ENCODE results near the gene NRDC.
A peak's percentile ranks its signal among the peaks of the same experiment; 100 is the strongest.

The NRDC gene

GRCh38 chr1:51780927-51781326 is 97.6 kb downstream of the NRDC start:
- no peak overlapping the region for H4K8ac ChIP-seq (ENCODE audit: low read length)
- no peak overlapping the region for H2BK15ac ChIP-seq (ENCODE audit: low read depth, poor library complexity, severe bottlenecking)
- no peak overlapping the region for H3K23ac ChIP-seq (ENCODE audit: low read length in 2 of 2)
- 96% methylated on average over 2 of the region's 3 CpGs for WGBS
- no peak overlapping the region for H4K91ac ChIP-seq (ENCODE audit: low read length)
- no peak overlapping the region for H2BK12ac ChIP-seq (ENCODE audit: low read length in 2 of 2)
- no peak overlapping the region for H3K27ac ChIP-seq (ENCODE audit: low read length, poor library complexity, severe bottlenecking)
- H2BK120ac ChIP-seq (ENCODE audit: low read depth, low read length): no peak overlapping the region
- no peak overlapping the region for H3K14ac ChIP-seq (ENCODE audit: low read length in 2 of 2)
- no peak overlapping the region for H3K4ac ChIP-seq (ENCODE audit: low read depth in 1 of 2, low read length in 2 of 2)
- H3K18ac ChIP-seq (ENCODE audit: low read depth in 1 of 2, low read length in 2 of 2): no peak overlapping the region
- no peak overlapping the region for H3K4me2 ChIP-seq (ENCODE audit: low read length, poor library complexity, severe bottlenecking)
- no peaks in the 10 kb centered on the region for H3K9me3 ChIP-seq (ENCODE audit: control insufficient read depth, low read length)
- H3K79me1 ChIP-seq (replicated peaks; ENCODE audit: low read length, poor library complexity, severe bottlenecking): peaks cover 6% of the 10 kb centered on the region
- H2BK5ac ChIP-seq (ENCODE audit: low read depth, low read length, poor library complexity, severe bottlenecking): no peak overlapping the region
- no peak overlapping the region for H2AK5ac ChIP-seq (ENCODE audit: low read length, severe bottlenecking)
- H3K4me3 ChIP-seq (ENCODE audit: insufficient read depth in 1 of 2, low read depth in 1 of 2, low read length in 2 of 2): no peak overlapping the region
- no peak for DNase-seq
- H3K36me3 ChIP-seq (ENCODE audit: control insufficient read depth in 1 of 2, insufficient read depth in 2 of 2, low read depth in 1 of 2, low read length in 2 of 2): peaks cover 15 to 75% of the 10 kb centered on the region in 2 experiments
- no peak overlapping the region for H2AFZ ChIP-seq (ENCODE audit: low read depth, low read length)
- no peak overlapping the region for H3K9ac ChIP-seq (ENCODE audit: low read length)
- no peaks in the 10 kb centered on the region for H3K27me3 ChIP-seq (ENCODE audit: control insufficient read depth in 1 of 2, insufficient read depth in 1 of 2, low read length in 2 of 2)
- H3K4me1 ChIP-seq (ENCODE audit: control insufficient read depth, insufficient read depth, low read depth, low read length): no peaks in the 10 kb centered on the region

GRCh38 chr1:51776408-51776807 is 102.1 kb downstream of the NRDC start:
- Histone ChIP-seq H4K8ac (ENCODE audit: low read length) (no peak overlapping the region), H3K27ac (ENCODE audit: low read length, poor library complexity, severe bottlenecking) (no peak overlapping the region), H3K36me3 (ENCODE audit: control insufficient read depth in 1 of 2, insufficient read depth in 2 of 2, low read depth in 1 of 2, low read length in 2 of 2) (peaks cover 14 to 66% of the 10 kb centered on the region in 2 experiments), H3K9ac (ENCODE audit: low read length) (no peak overlapping the region), H2AK5ac (ENCODE audit: low read length, severe bottlenecking) (no peak overlapping the region), H3K4ac (ENCODE audit: low read depth in 1 of 2, low read length in 2 of 2) (no peak overlapping the region), H3K79me1 (replicated peaks; ENCODE audit: low read length, poor library complexity, severe bottlenecking) (peaks cover 13% of the 10 kb centered on the region), H3K4me3 (ENCODE audit: insufficient read depth in 1 of 2, low read depth in 1 of 2, low read length in 2 of 2) (no peak overlapping the region), H2BK15ac (ENCODE audit: low read depth, poor library complexity, severe bottlenecking) (no peak overlapping the region), H3K14ac (ENCODE audit: low read length in 2 of 2) (no peak overlapping the region), H2BK12ac (ENCODE audit: low read length in 2 of 2) (no peak overlapping the region), H3K4me1 (ENCODE audit: control insufficient read depth, insufficient read depth, low read depth, low read length) (no peaks in the 10 kb centered on the region), H3K4me2 (ENCODE audit: low read length, poor library complexity, severe bottlenecking) (no peak overlapping the region), H3K23ac (ENCODE audit: low read length in 2 of 2) (no peak overlapping the region), H4K91ac (ENCODE audit: low read length) (no peak overlapping the region), H2BK120ac (ENCODE audit: low read depth, low read length) (no peak overlapping the region), H2AFZ (ENCODE audit: low read depth, low read length) (no peak overlapping the region), H2BK5ac (ENCODE audit: low read depth, low read length, poor library complexity, severe bottlenecking) (no peak overlapping the region), H3K18ac (ENCODE audit: low read depth in 1 of 2, low read length in 2 of 2) (no peak overlapping the region), H3K9me3 (ENCODE audit: control insufficient read depth, low read length) (no peaks in the 10 kb centered on the region), H3K27me3 (ENCODE audit: control insufficient read depth in 1 of 2, insufficient read depth in 1 of 2, low read length in 2 of 2) (no peaks in the 10 kb centered on the region)
- no peak for DNase-seq

DNA sequence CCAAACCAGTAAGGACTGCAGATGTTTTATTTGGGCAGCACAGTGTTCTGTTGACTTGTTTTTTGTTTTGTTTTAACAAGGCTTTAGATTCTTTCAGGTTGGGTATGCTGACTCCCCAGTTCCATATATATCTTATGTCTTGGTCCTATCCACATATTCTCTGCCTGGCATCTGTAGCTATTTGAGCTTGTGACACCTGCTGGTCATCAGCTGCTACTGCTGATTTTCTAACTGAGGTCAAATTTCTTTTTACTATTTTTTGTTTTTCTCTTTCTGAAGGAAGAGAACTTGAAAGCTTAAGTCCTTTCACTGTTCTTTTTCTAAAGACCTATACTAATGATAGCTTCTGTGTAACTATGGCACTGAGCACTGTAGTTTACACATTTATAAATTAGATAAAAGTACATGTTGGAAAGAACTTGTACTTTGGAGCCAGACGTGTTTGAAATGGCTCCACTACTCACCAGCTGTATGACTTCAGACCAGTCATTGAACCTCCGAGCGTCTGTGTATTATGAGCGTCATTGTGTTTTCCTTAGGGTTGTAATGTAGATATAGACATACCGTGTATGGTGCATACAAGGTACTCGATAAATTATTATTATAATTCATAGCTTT is 109.4 kb downstream of the NRDC start:
- WGBS: 100% methylated on average over 1 of the region's 6 CpGs
- Histone ChIP-seq H2BK5ac (ENCODE audit: low read depth, low read length, poor library complexity, severe bottlenecking) (no peak overlapping the region), H3K14ac (ENCODE audit: low read length in 2 of 2) (no peak overlapping the region)

DNA sequence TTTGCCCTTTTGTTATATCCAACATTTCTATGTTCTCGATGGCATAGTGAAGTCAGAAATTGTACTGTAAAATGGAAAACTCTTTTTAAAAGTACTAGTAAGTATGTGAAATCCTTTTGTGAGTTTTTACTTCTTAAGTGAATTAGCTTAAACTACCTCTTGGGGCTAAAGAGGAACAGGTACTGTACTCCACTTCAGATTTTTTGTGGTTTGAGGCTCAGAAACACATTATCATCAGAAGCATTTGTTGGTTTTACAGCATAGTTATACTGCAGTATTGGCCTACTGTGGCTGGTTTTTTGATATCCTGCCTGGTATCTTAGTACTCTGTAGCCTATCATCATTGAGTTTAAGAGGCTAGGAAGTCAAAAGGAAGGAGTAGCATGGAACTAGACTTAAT is 117.2 kb downstream of the NRDC start:
- Histone ChIP-seq H3K36me3 (ENCODE audit: control insufficient read depth in 1 of 2, insufficient read depth in 2 of 2, low read depth in 1 of 2, low read length in 2 of 2) (peaks cover 5 to 29% of the 10 kb centered on the region in 2 experiments), H3K4me1 (ENCODE audit: control insufficient read depth, insufficient read depth, low read depth, low read length) (no peaks in the 10 kb centered on the region), H2BK15ac (ENCODE audit: low read depth, poor library complexity, severe bottlenecking) (no peak overlapping the region), H2AK5ac (ENCODE audit: low read length, severe bottlenecking) (no peak overlapping the region), H3K4me3 (ENCODE audit: insufficient read depth in 1 of 2, low read depth in 1 of 2, low read length in 2 of 2) (no peak overlapping the region), H3K9ac (ENCODE audit: low read length) (no peak overlapping the region), H4K91ac (ENCODE audit: low read length) (no peak overlapping the region), H2BK120ac (ENCODE audit: low read depth, low read length) (no peak overlapping the region), H2BK12ac (ENCODE audit: low read length in 2 of 2) (no peak overlapping the region), H3K14ac (ENCODE audit: low read length in 2 of 2) (no peak overlapping the region), H3K23ac (ENCODE audit: low read length in 2 of 2) (no peak overlapping the region), H3K4ac (ENCODE audit: low read depth in 1 of 2, low read length in 2 of 2) (no peak overlapping the region), H2BK5ac (ENCODE audit: low read depth, low read length, poor library complexity, severe bottlenecking) (no peak overlapping the region), H3K9me3 (ENCODE audit: control insufficient read depth, low read length) (no peaks in the 10 kb centered on the region), H3K4me2 (ENCODE audit: low read length, poor library complexity, severe bottlenecking) (no peak overlapping the region), H4K8ac (ENCODE audit: low read length) (no peak overlapping the region), H3K27ac (ENCODE audit: low read length, poor library complexity, severe bottlenecking) (no peak overlapping the region), H3K18ac (ENCODE audit: low read depth in 1 of 2, low read length in 2 of 2) (no peak overlapping the region), H3K79me1 (replicated peaks; ENCODE audit: low read length, poor library complexity, severe bottlenecking) (peaks cover 8% of the 10 kb centered on the region), H3K27me3 (ENCODE audit: control insufficient read depth in 1 of 2, insufficient read depth in 1 of 2, low read length in 2 of 2) (no peaks in the 10 kb centered on the region), H2AFZ (ENCODE audit: low read depth, low read length) (no peak overlapping the region)
- no peak for DNase-seq
- no CpG with 5 or more reads among the region's 1 CpG for WGBS

More for the DNA sequence above, 109.4 kb downstream of the NRDC start:
- no peak overlapping the region for H4K91ac ChIP-seq (ENCODE audit: low read length)
- peaks cover 18% of the 10 kb centered on the region for H3K79me1 ChIP-seq (replicated peaks; ENCODE audit: low read length, poor library complexity, severe bottlenecking)
- peaks cover 25 to 45% of the 10 kb centered on the region in 2 experiments for H3K36me3 ChIP-seq (ENCODE audit: control insufficient read depth in 1 of 2, insufficient read depth in 2 of 2, low read depth in 1 of 2, low read length in 2 of 2)
- H2AFZ ChIP-seq (ENCODE audit: low read depth, low read length): no peak overlapping the region
- H3K9me3 ChIP-seq (ENCODE audit: control insufficient read depth, low read length): no peaks in the 10 kb centered on the region
- no peak overlapping the region for H2BK15ac ChIP-seq (ENCODE audit: low read depth, poor library complexity, severe bottlenecking)
- H3K4me1 ChIP-seq (ENCODE audit: control insufficient read depth, insufficient read depth, low read depth, low read length): no peaks in the 10 kb centered on the region
- H2BK120ac ChIP-seq (ENCODE audit: low read depth, low read length): no peak overlapping the region
- H2BK12ac ChIP-seq (ENCODE audit: low read length in 2 of 2): no peak overlapping the region
- H3K4ac ChIP-seq (ENCODE audit: low read depth in 1 of 2, low read length in 2 of 2): no peak overlapping the region
- H3K4me2 ChIP-seq (ENCODE audit: low read length, poor library complexity, severe bottlenecking): no peak overlapping the region
- no peak overlapping the region for H3K9ac ChIP-seq (ENCODE audit: low read length)
- no peaks in the 10 kb centered on the region for H3K27me3 ChIP-seq (ENCODE audit: control insufficient read depth in 1 of 2, insufficient read depth in 1 of 2, low read length in 2 of 2)
- H3K4me3 ChIP-seq (ENCODE audit: insufficient read depth in 1 of 2, low read depth in 1 of 2, low read length in 2 of 2): no peak overlapping the region
- no peak overlapping the region for H4K8ac ChIP-seq (ENCODE audit: low read length)
- no peak overlapping the region for H3K27ac ChIP-seq (ENCODE audit: low read length, poor library complexity, severe bottlenecking)
- no peak overlapping the region for H3K23ac ChIP-seq (ENCODE audit: low read length in 2 of 2)
- DNase-seq: peak; percentile 72
- H2AK5ac ChIP-seq (ENCODE audit: low read length, severe bottlenecking): no peak overlapping the region
- H3K18ac ChIP-seq (ENCODE audit: low read depth in 1 of 2, low read length in 2 of 2): no peak overlapping the region

Data from mesenchymal stem cell (in vitro differentiated cells and primary cell).